Measurements from ENCODE around the gene TEAD1.

TEAD1 gene

DNA sequence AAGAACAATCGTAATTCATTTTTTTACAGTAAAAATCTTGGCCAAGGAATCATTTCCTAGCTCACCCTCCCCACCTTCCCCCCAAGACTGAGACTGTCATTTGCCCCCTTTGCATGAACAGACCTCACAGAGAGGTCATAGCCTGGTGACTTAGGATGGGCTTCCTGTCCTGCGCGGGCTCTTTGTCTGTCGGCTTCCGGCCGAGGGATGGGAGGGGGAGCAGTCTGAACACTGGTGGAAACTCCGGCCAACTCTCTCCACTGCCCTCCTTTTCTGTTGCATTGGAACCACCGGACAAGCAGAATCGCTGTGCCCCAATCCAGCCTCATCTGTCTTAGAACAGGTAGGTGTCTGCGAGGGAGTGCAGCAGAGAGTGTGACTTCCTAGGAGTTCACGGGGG lies 41.7 kb downstream of the TEAD1 start:
- no peak for DNase-seq

DNA sequence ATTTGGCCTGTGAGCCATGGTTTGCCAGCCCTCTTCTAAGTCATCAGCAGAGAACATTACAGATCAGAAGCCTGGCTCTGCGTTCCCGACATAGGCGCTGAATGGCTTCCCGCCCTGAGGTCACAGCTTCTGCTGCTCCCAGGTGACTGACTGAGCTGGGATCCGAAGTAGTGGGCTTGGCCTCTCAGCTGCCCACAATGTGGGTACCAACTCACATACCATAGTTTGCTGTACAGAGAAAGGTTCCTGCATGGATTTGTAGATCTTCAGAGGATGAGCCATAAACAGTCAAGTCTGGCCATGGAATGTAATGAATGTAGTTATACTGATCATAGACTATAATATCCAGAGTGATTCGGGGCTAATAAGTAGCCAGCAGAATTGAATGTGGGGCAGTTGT lies 42.6 kb downstream of the TEAD1 start:
- no peak for DNase-seq

- DNase-seq = peak; percentile 7 to 33
These were observed 43.6 kb downstream of the TEAD1 start for GRCh38 chr11:12717851-12718291.

DNA sequence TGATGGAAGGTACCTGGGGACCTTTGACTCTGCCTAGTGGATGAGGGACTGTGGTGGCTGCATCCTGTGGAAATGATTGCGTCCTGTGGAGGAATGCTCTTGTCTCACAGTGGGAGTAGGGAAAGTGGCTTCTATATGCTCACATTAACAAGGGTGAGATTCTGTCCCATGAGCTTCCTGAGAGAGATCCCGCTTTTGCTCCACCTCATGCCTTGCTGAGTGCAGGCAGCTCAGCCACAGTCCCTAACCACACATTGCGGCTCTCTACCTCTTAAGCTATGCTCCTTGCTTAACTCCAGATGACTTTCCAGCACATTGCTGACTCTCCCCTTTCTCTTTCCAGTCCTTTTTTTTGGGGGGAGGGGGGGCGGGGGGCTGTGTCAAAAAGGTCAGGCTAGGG lies 45.0 kb downstream of the TEAD1 start:
- no peak for DNase-seq

GRCh38 chr11:12721816-12722604 lies 47.8 kb downstream of the TEAD1 start:
- no peak for DNase-seq

DNA sequence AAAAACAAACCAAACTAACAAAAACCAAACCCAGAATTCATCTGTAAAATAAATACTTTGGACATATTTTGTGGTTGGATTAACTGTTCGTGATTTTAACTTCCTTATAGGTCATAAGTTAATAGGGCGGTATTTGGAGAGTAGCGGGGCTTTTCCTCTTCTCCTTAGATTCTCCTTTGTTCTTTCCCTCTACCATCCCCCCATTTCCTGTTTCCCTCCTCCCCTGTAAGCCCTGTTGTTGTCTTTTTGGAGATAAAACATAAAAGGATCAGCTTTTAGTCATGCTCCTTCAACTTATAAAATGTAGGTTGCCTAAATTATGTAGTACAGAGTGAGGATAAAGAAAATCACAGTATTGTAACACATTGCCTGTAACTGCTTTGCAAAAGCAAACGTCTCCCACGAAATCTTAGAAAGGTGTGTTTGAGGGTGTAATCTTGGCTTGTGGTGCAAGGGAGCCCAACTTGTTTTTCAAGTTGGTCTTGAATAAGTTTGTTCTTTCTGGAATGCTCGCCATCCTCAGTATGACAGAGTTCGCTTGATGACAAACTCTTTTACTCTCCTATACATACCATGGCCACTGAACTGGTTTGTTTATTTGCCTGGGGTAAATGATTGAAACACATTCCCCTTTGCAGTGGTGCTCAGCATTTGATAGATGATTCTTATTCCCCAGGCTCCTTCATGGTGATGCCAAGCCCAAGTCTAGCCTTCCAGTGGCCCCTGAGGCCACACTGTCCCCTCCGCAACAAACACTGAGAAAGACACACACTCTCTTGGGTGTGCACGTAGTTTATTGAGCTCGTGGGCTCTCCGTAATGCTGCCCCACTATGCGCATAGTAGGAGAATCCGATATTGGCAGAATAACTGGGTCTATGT lies 49.4 kb downstream of the TEAD1 start:
- no peak for DNase-seq

- no peak for DNase-seq
These were observed 50.3 kb downstream of the TEAD1 start for GRCh38 chr11:12724301-12725054.

DNA sequence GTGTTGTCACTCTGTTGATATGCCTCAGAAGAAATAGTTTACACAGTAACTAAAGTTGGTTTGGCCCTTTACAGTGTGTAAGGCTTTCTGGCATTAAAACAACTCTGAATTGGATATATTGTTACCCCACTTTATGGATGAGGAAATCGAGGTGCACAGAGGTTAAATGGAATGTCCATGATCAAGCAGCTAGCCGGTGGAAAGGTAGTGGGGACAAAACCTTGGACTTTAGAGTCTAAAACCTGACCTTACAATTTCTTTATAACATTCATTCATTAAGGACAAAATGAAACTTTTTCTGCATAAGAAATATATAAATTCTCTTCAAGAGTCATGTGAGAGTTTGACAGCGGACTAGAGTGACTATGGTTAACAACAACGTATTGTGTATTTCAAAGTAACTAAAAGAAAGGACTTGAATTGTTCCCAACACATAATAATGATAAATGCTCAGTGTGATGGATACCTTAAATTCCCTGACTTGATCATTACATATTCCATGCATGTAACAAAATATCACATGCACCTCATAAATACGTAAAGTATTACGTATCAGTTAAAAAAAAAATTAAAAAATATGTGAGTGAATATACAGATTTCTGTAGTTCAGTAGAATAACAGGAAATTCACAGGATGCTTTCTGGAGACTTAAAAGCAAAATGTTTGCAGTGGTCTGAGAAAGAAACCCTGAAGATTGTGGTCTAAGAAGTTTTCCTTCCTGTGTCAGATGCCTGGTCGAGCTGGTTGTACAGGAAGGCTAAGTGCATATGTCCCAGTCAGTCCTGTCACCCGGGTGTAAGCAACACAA lies 51.0 kb downstream of the TEAD1 start:
- no peak for DNase-seq

DNA sequence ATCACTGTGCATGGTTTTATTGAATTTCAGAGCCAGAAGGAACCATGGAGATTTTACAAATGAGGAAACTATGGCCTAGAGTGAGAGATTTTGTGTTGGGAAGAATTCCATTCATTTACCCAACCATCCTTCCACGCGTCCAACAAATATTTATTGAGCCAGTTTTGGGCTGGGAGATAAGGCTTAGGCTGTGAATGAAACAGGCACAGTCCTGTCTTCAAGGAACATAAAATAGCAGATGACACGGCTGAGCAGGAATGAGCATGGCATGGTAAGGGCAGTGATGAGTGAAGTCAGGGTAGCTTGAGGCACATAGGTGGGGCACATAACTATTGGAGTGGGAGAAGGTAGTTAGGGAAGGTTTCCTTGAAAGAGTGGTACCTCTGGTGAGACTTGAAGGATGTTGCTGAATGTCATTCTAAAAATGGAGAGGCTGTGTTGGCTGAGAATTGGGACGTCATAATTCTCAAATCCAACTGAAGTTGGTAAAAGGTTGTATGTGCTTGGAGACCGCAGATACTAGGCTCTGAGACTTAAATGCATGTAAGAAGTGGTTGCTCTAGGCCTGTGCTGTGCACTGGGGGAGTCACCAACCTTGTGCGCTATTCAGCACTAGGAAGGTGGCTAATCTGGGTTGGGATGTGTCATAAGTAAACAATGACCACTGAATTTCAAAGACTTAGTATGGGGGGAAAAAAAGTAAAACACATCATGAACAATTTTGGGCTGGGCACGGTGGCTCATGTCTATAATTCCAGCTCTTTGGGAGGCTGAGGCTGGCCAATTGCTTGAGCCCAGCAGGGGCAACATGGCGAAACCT lies 51.9 kb downstream of the TEAD1 start:
- no peak for DNase-seq

- no peak for DNase-seq
These were observed 53.5 kb downstream of the TEAD1 start for GRCh38 chr11:12727563-12728211.

GRCh38 chr11:12728417-12728816 lies 54.2 kb downstream of the TEAD1 start:
- DNase-seq = no peak

GRCh38 chr11:12729941-12730340 lies 55.7 kb downstream of the TEAD1 start:
- no peak for DNase-seq

DNA sequence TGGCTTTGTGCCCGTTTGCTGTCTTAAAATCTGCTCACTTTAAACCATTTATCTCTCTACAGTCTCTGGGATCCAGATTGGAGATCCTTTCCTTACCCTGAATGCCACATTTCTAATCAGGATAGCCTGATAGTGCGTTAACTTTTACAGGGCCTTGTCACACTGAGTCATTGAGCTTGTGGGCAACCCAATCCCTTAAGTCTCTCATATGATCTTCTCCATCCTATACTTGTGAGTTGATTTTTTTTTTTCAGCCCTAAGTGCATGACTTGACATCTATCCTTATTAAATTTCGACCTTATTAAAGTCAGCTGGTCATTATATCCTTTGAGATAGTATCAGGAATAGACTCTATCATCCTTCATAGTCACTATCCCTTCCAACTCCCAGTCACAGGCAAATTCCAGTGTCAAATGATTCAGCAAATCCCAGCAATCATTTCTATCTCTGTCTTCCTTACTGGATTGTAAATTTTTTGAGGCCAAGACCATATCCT lies 57.7 kb downstream of the TEAD1 start:
- DNase-seq = no peak

- DNase-seq = no peak
These were observed 58.9 kb downstream of the TEAD1 start for GRCh38 chr11:12733091-12733490.

DNA sequence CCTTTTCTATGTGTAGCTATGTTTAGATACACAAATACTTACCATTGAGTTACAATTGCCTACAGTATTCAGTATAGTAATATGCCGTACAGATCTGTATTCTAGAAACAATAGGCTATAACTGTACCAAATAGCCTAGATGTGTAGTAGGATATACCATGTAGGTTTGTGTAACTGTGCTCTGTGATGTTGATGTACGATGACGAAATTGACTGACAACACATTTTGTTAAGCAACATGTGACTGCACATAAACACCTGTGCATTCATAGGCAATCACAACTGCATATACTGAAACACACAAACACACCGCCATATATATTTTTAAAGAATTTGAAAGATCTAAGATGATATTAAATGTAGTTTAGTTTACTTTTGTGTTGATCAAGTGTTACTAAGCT lies 60.4 kb downstream of the TEAD1 start:
- DNase-seq = no peak

DNA sequence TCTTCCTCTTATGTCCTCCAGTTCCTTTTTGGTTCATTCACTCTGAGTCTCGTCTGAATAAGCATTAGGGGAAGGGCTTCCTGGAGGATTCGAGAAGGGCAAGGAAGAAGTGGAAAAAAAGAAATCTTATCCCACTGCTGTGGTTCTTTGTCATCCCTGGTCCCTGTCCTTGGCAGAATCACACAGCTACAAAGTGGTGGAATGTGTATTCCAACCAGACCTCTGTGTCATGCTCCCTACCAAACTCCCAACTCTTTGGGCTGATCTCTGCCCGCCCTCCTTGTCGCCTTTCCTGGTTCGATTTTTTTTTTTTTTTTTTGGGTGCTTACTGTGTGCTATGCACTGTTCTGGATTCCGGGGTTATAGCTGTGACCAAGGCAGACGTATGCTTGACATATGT lies 61.0 kb downstream of the TEAD1 start:
- no peak for DNase-seq

- no peak for DNase-seq
These were observed 62.8 kb downstream of the TEAD1 start for GRCh38 chr11:12737024-12737423.

DNA sequence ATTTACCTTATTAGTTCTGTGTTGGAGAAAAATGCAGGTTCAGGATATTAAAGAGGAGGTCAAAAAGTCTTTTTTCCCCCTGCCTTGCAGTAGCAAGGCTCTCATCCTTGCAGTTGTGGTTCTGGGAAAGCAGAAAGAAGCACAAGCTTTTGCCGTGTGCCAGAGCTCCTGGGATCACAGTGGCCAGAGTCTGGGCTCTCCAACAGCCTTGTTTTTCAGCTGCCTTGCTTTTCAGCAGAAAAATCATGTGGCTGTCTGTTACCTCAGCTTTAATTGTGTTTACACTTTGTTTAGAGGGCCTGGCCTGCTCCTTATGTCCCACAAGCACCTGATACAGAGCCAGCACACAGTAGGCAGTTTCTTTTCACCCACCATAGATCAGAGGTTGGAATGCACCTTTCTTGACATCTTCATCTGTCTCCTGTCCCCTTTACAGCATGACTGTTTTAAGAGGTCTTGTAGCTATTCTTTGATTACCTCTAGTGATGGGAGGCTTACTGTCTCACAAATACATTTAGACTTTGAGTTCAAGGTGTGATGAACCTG lies 67.5 kb downstream of the TEAD1 start:
- no peak for DNase-seq

GRCh38 chr11:12743834-12744449 lies 69.7 kb downstream of the TEAD1 start:
- no peak for DNase-seq
